HG02852 (cell line): ENCODE measurements around the gene TRERF1.
"Not testable (repeated sequence)": the region's sequence is repeated elsewhere in the genome, so short reads cannot be mapped to it uniquely, and the experiment has no call there.

Experiments
- ATAC-seq: cut with Tn5 transposase; IDR thresholded peaks from one replicate; pipeline ENCODE4 v1.9.1; 2021; ENCODE audit warnings: mild to moderate bottlenecking, moderate library complexity; ENCODE audit not compliant: unreplicated experiment

TRERF1 gene

DNA sequence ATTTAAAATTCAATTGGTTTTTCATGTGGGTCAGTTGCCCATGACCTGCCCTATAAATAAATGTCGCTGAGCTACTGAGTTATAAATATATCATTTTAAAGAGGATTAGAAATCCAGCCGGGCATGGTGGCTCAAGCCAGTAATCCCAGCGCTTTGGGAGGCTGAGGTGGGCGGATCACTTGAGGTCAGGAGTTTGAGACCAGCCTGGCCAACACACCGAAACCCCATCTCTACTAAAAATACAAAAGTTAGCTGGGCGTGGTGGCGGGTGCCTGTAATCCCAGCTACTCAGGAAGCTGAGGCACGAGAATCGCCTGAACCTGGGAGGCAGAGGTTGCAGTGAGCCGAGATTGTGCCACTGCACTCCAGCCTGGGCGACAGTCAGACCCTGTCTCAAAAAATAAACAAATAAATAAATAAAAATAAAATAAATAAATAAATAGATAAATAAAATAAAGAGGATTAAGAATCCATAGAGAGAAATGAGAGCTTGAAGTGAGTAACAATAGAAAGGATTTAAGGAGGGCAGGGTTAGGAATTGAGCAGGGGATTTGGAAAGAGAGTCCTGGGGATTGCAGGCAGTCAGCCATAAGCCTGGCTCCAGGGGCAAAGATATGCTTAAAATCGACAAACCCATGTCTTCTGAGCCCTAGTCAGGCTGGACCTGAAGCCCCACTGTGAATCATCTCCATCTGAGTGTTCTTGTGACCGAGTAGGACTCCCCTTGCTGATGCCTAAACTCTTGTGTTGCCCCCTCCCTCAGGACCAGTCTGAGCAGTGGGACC, 249.4 kb downstream of the TRERF1 start:
- ATAC-seq = not testable (repeated sequence)

DNA sequence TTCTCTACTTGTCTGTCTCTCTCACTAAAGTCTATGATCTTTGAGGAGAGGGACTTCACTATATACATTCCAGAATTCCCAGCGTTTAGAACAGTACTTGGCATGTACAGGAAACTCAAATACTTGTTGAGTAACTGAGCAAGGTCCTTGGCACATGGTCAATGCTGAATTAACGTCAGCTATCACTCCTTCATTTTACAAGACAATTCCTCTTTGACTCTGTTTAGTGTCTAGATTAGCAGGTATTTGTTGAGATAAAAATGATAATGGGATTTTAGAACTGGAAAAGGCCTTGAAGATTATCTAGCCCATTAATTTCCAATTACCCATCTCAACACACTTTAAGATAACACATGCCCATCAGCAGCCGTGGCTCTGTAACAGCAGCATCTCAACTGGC, 250.3 kb downstream of the TRERF1 start:
- no peak for ATAC-seq

DNA sequence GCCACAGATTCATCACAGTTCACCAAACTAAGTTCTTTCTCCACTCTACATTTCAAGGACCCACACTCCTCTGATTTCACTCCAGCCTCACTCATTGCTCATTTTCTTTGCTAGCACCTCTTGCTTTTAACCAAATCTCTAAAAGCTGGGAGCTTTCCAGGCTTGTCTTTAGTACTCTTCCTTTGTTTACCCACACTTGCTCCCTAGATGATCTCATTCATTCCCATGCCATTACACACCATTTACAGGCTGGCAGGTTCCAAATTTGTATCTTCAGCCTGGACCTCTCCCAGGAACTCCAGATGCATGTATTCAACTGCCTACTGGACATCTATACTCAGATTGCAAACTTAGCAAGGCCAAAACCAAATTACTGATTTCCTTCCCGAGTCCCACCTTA, 251.7 kb downstream of the TRERF1 start:
- ATAC-seq = no peak

DNA sequence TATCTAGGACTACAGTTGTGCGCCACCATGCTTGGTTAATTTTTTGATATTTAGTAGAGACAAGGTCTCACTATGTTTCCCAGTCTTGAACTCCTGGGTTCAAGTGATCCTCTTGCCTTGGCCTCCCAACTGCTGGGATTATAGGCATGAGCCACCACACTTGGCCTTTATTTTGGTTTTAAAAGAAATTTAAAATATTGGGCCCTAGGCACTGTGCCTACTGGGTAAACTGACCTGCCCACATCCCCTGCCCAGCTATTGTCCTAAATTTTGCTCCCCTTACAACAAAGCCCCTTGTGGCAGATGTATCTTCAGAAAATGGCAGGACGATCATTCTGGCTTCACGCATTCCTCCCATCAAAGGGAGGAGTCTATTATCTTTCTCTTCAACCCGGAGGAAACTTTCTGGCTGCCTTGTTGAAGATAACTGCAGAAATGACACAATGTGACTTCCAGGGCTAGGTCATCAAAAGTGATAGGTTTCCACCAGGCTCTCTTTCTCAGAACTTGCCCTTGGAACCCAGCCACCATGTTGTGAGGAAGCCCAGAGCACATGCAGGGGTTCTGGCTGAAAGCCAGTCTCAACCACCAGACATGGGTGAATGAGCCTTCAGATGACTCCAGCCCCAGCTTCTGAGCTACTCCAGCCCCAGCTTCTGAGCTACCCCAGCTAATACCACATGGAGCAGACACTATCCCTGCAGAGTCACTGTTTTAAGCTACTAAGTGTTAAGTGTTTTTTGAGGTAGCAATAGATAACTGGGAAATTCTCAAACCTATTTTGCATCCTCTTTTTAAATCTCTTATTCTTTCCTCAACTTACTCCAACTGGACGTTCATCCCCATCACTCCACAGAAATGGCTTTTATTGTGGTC, 252.4 kb downstream of the TRERF1 start:
- ATAC-seq = no peak

DNA sequence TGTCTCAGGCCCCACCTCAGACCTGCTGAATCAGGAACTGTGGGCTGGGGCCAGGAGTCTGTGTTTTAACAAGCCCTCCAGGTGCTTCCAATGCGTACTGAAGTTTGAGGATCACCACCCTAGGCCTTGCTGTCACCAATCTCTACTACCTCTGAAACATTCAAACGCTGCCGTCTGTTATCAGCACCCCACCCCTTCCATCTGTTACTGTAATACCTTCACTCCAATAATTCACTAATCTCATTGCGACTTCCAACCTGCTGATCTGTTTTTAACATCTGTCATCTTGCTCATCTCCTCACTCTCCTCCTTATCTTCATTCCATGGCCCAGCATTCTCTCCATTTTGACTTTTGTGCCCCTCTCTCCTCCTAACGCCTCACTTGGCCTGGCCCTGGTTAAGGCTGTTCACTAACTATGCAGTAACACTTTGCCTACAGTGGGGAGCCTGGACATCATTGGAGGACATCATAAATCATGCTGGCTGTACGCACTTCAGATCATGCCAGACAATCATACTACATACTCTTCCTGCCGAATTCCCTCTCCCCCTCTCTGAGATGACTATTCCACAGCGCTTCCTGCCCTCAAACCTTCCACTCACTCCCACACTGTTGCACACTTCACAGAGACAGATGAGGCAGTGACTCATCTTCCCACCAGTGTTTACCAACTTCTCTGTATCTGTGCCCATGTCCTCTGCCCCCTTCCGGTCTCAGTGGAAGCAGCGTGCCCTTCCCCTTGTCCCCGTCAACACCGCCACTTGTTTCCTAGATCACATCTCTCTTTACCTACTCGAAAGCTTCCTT, 254.0 kb downstream of the TRERF1 start:
- no peak for ATAC-seq

DNA sequence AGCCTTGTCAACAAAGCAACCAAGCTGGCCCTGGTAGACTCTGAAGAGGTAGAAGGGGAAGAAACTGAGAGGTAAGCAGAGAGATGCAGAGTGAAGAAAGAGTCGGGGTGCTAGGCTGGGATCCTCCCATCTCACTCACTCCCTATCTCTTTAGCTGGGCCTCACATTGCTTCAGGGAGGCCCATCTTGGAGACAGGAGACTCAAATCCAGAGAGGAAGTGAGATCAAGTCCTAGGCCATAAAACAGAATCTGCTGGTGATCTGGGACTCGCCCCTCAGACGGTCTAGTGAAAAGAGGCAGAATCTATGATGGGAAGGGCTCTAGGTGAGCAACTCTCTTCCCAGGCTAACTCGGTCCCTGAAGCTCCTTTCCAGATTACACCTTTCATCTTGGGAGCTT, 256.3 kb downstream of the TRERF1 start:
- ATAC-seq = no peak

DNA sequence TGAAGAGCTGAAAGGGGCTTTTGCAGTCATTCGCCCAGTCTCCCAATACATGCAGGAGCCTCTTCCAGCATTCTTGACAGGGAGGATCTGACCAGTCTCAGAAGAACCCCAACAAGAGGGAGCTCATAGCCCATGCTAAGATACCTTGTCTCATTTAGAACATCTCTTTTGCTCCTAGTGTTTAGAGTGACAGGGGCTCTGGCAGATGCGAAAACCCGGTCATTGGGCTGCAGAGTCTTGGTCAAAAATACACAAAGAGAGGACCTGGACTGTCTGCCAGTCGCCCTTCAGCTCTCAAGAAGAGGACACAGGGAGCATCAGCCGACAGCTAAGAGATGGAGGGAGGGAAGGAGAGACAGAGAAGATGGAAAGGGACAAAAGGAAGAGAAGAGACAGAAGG, 257.7 kb downstream of the TRERF1 start:
- ATAC-seq = no peak

DNA sequence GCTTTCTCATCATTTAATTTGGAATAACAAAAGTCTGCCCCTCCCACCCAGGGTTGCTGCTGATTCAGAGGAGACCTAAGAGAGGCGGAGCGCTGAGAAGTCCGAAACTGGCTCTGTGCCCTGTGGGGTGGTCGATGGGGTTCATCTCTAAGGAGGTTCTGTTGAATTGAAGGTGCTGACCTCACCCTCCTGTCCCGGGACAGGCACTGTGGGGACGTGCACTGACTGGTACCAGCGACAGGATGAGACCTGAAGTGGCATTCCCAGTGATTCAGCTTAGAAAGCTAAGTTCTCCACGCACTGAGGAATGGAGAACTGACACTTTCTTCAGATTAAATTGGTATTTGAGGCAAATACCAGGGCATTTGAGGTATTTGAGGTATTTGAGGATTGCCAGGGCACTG, 258.2 kb downstream of the TRERF1 start:
- ATAC-seq = no peak

DNA sequence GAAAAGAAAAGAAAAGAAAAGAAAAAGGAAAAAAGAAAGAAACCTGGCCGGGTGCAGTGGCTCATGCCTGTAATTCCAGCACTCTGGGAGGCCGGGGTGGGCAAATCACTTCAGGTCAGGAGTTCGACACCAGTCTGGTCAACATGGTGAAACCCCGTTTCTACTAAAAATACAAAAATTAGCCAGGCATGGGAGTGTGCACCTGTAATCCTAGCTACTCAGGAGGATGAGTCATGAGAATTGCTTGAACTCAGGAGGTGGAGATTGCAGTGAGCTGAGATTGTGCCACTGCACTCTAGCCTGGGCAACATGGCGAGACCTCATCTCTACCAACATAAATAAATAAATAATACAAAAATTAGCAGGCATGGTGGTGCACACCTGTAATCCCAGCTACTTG, 259.3 kb downstream of the TRERF1 start:
- ATAC-seq = not testable (repeated sequence)

DNA sequence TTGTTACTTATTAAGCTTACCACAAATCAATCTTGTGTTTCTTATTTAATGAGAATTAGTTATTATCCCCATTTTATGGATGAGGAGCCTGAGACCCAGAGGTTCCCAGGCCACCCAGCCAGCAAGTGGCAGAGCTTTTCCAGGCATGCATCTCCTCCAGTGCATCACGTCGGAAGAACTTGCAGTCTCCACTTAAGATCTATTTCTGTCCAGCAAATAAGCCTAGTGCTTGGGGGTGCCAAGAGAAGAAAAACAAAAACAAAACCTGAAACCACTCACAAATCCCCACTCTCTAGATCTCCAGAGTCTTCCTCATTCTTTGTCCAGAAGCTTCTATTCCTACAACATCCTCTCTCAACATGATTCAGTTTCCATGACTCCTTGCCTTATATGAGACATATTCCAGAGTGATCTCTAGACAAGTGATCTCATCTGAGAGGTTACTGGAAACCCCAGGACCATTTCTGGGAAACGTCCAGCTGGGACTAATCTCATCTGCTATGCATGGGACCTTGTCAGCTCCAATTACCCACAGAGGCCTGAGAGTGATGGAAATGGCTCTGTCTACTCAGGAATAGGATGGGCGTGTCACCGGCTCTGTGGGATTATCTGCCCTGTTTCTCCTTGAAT, 261.1 kb downstream of the TRERF1 start:
- ATAC-seq = no peak

DNA sequence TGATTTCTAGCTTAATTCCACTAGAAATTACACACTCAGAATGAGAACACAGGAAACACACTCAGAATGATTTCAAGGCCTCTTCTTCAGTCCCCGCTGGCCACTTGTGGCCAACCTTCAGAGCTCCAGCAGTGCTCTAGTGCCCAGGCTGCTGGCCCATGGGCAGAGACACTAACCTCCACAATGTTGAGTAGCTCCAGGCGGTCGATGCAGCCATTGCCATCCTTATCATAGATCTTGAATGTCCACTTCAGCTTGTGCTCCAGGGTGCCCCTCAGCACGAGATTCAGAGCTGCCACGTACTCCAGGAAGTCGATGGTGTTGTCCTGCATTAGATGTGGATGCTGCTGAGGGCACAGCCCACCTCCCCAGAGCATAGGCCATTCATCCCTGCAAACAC, 263.3 kb downstream of the TRERF1 start:
- no peak for ATAC-seq

DNA sequence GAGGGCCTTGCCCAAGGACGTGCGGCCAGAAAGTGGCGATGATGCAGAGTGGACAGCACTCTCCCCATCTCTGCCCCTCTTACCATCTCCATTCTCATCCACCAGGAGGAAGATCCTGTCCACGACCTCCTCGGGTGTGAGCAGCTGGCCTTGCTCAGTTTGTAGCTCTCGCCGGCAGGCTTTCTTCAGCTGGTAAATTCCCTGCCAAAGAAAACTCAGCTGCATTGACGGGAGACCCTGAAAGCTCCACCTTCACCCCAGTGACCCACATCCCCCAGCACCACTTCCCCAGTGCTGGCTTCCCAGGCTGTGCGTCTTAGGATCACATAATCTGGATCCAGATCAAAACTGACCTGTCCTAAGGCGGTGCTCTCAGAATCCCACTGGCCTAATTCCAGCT, 266.1 kb downstream of the TRERF1 start:
- no peak for ATAC-seq

DNA sequence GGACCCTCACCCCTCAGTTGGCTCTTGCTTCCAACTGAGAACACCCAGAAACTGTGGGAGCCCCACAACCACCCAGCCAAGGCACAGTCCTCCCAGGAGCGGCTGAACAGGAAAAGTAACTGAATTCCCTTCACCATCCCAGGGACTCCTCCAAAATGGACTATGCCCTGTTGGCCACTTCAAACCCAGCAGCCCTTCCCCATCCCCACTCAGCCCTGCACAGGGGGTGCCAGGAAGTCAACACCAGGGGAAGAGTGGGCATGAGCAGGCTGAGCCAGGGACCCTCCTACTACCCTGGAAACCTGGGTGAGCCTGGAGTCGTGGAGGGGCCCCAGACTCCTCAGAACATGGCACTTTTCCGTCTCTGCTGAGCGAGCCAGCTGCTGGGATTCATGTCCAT, 267.3 kb downstream of the TRERF1 start:
- ATAC-seq = no peak

DNA sequence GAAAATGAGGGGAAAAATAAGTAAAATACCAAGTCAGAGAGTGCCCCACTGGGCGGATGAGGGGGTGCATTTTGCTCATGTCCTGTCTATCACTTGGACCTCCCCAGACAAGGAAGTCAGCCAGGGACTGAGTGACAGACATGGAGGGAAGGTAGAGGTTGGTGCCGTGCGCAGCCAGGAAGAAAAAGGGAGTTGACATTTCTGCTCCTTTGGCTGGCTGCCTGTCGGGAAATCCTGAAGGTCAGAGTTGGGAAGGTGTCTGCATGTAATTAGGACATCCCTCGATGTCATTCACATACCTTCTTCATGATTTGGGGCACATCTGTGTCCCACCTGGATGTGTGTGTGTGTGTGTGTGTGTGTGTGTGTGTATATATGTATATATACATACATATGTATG, 269.6 kb downstream of the TRERF1 start:
- no peak for ATAC-seq

DNA sequence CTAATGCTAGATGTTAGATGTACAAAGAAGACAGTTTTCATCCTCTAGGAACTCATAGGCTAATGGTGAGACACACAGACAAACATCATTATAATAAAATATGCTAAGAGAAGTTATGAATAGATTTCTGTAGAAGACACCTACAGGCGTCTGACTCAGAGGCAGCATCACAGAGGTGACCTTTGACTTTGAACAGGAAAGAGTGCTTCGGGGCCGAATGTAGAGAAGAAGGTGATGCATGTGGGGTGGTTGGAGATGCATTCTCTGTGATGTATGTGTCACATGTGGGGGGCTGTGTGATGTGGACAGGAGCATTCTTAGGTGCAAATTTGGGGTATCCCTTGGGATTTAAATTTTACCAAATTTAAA, 271.8 kb downstream of the TRERF1 start:
- ATAC-seq = no peak

DNA sequence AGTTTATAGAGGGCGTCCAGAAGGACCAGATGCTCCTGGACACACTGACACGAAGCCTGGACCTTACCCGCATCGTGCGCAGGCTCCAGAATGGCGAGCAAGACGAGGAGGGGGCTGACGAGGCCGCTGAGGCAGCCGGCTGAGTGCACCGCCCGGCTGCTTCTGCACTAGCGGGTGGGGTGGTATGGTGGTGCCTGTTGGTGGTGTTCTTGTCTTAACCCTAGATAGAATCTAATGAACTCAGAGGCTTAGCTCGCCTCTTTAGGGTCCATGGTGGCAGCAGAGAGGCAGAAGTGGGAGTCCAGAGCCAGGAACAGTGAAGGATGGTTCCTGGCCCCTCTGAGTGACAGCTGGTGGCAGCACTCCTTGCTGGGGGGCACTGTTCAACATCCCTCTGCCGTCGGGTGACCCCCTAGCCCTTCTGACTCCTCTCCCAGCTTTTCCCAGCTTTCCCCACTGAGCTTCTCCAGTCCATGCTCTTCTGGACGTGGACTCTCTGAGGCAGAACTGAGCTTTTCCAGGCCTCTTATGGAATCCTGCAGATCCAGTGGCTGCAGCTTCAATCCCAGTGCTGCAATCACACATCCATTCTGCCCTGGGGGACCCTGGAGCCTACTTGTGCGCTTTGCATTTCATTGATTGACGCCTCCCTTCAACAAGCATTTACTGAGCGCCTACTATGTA, 272.3 kb downstream of the TRERF1 start:
- no peak for ATAC-seq

DNA sequence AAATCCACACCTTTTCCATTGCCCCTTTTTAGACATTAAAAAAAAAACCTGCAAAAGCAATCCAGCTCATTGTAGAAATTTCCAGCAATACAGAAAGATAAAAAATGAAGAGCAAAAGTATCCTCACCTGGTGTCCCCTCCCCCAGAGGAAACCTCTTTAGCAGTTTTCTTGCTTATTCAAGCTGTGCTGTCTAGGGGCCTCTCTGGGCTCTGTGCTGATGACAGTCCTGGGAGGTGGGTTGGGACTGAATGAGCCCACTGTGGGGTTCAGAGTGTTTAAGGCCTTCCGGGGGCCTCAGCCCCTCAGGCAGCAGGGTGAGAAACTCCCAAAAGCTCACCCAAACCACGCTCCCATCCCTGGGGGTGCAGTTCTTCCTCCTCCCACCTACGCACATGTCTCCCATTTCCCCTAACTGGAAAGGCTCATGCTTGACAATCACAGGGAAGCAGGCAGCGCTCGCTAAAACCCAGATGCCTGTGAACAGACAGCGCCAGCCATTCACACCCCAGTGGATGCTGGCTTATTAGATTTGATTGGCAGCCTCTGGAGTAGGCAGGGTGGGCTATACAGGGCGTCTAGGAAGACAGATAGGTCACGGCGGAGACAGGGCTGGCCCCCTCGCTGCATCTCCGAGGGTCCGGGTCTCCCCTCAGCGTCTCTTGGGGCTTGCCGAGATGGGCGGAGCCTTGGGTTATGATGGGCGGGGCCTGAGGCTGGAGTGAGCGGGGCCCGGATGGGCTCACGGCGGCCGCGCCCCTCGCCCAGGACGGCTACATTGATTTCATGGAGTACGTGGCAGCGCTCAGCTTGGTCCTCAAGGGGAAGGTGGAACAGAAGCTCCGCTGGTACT, 274.0 kb downstream of the TRERF1 start:
- ATAC-seq = no peak

DNA sequence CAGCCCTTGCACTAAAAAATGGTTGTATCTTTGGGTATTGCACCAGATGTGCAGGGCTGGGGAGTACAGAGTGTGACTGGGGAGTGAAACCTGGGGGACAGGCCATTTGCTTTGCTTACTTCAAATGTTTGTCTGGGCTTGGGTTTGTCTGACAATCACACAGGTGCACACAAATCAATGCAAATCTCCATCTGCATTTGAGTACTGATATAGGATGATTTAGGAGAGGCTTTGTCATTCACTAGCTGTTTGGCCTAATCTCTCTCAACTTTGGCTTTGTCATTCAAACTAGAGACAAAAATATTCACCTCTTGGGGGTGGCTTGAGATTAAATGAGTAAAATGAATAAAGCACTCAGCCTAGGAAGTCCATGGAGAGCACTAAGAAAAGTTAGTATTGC, 274.7 kb downstream of the TRERF1 start:
- no peak for ATAC-seq

DNA sequence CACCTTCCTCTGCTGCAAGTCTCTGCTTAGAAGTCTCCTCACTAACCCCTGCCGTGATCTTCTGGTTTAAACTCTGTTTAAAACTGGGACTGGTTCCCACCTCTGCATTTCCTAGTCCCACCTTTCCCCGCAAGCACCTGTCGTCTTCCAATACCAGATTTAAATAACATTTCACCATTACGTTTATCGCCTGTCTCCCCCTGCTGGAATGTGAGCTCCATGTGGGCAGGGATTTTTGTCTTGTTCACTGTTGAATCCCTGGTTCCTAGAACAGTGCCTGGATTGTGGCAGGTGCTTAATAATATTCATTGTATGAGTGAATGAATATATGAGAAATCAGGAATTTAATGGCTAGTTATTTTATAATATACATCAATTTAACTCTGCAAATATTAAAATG, 275.9 kb downstream of the TRERF1 start:
- ATAC-seq = no peak
